Iris pigment epithelial cell (primary cell): ENCODE measurements around the gene ANXA3.
"Not testable (repeated sequence)": the region's sequence is repeated elsewhere in the genome, so short reads cannot be mapped to it uniquely, and the experiment has no call there.

Experiments
- DNase-seq: peaks from one replicate; pipeline ENCODE4 v3.0.0-alpha.2; 2011; ENCODE audit warnings: low read depth

Gene ANXA3

DNA sequence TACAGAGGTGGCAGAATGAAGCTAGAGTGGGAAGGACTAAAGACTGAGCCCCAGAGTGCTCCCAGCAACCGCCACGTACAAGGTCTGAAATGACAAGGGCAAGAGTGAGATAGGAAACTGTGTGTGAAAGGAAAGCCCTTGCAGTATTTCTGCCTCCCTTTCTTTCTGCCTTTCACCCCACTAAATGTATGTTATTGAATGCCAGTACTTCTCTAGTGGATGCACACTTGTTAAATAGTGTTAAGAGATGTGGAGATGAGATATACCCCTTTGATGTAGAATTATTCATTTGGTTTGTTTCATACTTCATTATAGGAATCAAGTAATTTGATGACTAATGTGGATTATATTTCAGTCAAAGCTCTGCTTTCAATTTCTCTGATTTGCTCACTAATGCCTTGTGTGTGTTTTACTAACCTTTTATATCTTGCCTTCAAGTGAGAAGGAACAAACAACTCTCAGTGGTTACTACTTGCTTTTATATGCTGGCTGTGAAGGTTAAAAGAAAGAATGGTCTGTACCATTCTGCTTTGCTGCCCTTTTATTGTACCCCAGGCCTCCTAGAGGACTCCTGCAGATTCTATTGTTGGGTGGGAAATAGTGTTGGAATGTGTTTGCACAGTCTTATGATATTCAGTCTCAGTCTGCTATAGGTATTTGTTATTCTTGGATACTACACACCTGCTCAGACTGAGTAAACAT, 8.0 kb upstream of the ANXA3 start:
- DNase-seq, result no peak

DNA sequence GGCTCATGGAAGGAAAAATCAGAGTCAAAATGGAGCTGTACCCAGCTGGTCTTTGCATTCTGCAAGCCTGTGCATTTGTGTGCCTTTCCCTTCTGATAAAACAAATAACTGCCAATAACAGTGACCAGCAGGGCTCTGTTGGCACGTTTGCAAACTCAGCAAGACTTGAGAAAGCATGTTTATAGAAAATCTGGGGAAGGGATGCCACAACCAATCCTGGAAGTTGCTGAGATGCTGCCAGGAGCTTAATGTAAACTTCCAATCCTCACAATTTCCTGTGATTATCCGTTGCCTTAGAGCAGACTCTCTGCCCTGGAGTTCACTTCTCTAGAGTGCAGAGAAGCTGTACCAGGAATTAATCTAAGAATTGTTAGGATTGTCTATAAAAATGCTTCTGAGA, 6.9 kb upstream of the ANXA3 start:
- no peak for DNase-seq

DNA sequence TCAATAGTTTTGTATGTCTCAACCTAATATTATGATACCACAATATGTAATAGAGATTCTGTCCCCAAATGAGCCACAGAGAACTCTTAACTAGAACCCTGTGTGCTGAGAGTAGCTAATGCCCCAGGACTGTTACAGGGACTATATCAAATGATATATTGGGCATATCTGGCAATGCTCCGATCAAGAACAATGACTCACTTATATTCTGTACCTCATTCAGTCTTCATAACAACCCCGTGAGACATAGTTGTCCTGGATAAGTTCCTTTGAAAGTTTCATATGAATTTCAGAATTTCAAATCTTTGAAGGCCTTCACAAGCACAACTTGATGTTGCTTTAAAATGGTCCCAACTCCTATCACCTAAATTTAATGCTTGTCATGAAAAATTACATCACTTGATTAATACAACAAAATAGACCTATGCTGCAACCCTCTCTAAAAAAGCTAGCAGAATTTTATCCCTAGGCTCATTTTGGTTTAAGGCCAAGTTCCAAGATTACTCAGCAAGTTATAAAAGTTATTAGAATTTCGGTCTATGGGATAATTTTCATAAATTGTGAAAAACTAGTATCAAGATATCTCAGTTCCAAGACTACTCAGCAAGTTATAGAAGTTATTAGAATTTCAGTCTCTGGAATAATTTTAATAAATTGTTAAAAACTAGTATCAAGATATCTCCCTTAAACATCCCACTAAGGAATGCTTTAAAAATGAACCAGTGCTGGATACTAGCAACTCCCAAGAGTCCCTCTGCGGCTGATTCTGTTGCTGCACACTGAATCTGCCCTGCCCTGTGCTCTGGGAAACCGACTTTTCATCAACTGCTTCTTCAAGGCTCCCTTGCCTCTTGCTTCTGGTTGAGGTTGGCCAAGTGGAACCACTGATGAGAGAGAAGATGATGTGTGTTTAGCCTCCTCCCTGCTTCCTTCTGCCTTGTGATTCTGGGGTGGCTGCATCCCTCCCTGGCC, 6.0 kb upstream of the ANXA3 start:
- no peak for DNase-seq

DNA sequence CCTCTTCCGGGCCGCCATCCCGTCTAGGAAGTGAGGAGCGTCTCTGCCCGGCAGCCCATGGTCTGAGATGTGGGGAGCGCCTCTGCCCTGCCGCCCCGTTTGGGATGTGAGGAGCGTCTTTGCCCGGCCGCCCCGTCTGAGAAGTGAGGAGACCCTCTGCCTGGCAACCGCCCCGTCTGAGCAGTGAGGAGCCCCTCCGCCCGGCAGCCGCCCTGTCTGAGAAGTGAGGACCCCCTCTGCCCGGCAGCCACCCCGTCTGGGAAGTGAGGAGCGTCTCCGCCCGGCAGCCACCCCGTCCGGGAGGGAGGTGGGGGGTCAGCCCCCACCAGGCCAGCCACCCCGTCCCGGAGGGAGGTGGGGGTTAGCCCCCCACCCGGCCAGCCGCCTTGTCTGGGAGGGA, 3.7 kb upstream of the ANXA3 start:
- not testable (repeated sequence) for DNase-seq

DNA sequence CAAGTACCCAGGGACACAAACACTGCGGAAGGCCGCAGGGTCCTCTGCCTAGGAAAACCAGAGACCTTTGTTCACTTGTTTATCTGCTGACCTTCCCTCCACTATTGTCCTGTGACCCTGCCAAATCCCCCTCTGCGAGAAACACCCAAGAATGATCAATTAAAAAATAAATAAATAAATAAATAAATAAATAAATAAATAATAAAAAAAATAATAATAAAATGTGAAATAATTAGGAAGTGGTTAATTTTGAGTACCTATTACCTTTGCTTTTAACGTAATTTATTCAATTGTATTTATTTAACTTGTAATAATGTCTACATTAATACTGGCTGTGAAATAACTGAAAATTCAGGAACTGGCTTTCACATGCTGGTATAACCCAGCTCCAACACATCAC, 2.7 kb upstream of the ANXA3 start:
- not testable (repeated sequence) for DNase-seq

DNA sequence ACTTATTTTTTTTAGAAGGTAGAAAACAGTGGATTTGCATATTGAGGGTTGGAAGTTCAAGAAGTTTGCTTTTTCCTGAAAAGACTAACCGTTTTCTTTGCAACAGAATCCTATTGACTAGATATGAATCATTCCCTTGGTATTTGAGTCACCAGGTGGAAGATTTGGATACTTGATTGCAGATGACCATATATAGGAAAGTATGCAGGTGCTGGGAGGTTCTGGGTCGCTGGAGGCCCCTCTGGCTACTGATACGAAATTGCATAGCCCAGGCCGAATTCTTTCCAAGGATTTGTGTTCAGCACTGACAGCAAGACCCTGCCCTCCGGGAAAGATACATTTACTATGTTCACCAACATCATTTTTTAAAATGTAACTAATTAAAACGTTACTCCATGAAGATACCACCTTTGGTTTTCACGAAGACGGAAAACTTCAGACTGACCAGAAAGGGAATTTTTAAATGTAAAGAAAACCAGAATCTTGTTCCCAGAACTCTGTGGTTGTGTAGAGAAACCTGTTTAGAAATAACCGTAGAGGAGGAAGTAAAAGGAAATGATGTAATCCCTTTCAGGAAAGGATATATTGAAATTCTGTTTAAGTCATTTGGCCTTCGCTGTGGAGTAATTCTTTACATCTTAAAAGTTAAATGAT, 946 bp downstream of the ANXA3 start:
- DNase-seq, result peak; percentile 48

DNA sequence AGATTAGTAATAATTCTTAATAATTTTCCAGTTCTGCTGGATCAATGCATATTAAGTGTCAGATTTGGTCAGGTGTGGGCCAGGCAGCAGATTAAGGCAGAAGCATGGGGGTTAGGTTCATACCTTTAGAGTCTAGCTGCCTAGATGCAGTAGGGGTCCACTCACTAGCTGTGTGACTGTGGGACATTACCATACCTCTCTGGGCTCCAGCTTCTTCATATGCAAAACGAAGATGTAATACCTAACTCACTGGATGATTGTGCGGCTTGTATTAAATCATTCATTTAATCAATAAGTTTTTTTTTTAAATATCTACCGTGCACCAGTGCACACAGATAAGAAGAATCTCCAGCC, 1.4 kb downstream of the ANXA3 start:
- no peak for DNase-seq

DNA sequence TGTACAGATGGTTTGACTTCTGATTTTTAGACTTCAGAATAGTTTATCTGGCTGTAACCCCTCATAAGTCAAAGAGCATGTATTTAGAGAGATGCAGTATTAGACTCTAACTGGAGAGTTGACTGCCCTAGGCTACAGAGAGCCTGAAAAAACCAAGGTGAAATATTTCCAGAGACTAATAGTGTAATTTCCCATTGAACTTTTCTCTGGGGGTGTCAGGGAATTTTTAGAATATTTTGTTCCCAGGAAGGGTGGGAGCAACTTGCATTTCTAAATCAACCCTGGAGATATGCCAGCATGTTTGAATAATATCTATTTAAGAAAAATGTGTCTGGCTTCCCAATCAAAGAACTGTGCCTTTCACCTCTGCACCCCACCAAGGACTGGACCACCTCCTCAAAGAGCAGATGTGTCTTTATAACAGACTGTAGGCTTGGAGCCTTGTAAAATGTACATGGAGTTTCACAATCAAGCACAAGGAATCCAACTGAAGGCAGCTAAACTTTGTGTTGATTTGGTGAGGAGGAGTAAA, 2.0 kb downstream of the ANXA3 start:
- no peak for DNase-seq

DNA sequence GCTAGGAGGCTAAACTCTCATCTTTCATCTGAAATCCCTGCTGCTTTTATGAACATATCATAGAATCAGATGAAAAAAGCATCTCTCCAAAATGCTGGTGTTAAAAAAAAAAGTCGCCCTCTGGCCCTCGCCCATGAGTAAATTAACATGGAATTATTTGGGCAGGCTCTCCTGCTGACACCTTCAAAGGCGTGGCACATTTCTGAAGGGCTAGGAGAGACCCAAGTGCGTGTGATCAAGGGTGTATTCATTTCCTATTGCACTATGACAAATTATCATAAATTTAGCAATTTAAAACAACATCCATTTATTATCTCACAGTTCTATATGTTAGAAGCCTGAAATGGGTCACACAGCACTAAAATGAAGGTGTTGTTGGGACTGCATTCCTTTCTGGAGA, 5.1 kb downstream of the ANXA3 start:
- DNase-seq, result no peak

DNA sequence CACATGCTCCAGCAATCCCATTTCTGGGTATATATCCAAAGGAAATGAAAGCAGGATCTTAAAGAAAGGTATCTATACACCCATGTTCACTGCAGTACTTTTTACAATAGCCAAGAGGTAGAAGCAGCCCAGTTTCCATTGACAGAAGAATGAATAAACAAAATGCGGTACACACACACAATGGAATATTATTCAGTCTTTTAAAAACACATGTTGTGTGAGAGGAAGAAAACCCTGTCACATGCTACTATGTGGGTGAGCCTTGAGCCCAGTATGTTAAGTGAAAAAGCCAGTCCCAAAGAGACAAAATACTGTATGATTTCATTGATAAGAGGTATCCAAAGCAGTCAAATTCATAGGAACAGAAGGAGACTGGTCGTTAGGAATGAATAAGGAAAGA, 6.3 kb downstream of the ANXA3 start:
- no peak for DNase-seq

DNA sequence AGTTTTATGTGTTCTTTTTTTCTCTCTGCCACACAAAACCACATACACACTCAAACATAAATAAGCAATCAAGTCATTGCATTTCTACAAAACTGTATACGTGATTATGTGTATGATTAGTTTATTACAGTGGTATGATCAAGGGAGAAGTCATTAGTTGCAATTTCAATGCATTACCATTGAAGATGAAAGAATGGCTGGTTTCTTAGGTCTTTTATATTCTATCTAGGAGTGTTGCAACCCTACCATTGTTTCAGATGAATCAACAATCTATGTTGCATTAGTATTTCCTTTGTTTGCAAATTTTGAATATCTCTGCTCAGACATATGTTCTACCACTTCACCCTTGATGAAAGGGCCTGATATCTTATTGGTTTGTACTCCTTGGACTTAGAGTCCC, 6.8 kb downstream of the ANXA3 start:
- no peak for DNase-seq

DNA sequence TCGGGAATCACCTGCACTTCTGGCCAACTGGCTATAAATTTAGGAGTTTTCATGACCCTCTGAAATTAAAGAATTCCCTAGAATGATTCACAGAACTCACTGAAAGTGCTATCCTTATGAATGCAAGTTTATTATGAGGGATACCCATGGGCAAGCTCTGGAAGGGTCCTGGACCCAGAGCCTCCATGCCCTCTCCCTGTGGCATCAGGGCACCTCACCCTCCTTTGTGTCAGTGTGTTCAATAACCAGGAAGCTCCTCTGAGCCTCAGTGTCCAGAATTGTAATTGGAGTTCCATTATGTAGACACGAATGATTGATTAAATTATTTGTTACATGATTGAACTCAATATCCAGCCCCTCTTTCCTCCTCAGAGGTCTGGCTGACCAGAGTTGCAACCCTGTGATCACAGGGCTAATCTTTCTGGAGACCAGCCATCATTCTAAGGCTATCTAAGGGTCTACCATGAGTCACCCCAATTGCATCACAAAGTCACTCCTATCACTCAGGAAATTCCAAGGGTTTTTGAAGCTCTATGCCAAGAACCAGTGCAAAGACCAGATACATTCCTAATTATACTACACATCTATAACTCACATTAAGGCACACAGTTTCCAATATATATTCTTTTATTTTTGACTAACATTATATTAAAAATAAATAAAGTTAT, 8.9 kb downstream of the ANXA3 start:
- peak; percentile 95 for DNase-seq

DNA sequence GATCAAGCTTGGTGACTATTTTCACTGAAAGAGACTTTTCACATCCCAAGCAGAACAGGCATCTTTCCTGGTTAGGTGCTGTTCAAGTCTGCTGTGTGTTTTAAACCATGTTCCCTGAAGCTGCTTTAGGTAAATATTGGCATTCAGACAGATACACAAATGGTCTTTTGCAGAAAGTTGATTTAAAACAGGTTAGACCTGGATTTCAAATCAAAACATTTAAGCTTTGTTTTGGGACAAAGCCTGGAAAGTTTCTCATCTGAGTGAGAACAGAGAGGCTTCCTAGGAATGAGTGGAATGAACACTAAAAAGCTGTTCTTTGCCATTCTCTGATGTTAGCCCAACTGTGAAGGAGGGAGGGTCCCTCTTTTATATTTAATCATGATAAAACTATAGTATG, 10.1 kb downstream of the ANXA3 start:
- no peak for DNase-seq

DNA sequence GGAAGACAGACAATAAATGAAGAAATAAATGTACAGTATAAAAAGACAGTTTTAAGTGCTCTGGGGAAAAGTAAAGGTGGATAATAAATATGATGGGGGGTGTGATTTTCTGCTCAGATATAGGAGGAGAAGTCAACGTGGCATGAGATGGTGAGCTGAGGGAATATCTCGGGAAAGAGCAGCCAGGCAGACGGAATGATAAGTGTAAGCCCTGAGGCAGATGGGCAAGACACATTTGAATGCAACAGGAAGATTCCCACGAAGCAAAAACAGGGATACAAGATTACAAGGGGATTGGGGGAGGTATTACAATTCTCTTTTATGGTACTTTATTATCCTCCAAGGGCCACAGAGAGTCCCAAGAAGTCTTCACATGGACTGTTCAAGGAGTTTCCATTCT, 11.1 kb downstream of the ANXA3 start:
- no peak for DNase-seq

DNA sequence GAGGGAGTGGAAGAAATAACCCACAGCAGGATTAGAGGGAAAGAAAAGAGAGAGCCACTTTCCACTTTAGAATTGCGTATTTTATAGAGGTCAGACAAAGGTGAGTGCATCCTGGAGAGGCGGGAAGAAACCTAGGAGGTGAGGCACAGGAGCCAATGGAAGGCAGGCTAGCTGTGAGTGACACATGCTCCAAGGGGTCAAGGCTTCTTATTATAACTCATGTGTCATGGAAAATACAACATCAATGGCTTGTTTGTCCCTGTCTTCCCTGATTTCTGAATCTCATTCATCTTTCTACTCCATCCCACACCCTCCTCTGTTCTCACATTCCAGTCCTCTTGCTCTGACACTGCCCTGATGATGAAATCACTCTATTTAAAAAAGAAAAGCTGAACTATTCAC, 14.4 kb downstream of the ANXA3 start:
- DNase-seq, result peak; percentile 81

DNA sequence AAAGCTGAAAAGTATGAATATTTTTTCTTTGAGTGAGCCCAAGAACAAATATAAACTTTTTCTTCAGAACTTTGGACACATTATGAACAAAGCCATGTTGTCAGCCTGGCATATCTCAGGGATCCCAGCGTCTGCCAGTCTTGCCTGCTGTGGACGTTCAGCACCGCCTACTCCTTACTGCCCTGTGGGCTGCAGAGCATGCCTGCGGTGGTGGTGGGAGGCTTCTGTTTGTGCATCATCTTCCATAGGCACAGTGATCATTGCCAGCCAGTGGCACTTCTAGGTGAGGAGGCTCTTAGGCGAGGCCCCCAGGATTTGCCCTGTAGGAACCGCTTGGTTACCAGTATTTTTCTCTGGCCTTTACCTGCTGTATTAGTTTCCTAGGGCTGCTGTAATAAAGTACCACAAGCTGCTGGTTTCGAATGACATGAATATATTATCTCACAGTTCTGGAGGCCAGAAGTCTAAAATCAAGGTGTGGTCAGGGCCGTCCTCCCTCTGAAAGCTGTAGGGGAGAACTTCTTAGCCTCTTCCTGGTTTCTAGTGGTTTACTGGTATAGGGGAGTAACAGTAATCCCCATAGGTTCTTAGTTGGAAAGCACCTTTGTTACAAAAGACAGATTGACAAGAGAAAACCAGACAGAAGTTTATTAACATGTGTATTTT, 15.4 kb downstream of the ANXA3 start:
- no peak for DNase-seq

DNA sequence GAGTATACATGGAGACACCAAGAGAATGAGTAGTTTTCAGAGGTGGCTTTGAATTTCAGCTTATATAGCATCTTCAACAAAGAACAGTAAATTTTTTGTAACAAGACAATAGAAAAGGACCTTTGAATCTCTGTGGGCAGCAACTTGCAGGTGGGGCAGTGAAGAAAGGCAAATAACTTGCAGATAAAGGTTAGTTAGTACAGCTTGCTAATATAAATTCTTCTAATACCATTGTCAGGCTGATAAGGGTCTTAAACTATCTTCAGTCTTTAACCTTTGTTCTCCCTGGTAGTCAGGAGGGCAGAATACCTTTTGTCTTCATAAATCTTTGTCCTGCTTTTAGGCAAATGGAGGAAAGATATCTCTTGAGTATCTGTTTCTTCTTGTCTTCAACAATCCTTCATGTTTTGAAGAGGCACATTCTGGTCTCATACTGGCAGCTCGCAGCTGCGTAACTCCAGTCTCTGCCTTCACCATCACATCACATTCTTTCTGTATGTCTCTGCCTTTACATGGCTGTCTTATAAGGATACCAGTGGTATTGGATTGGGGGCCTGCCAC, 16.0 kb downstream of the ANXA3 start:
- DNase-seq, result no peak

DNA sequence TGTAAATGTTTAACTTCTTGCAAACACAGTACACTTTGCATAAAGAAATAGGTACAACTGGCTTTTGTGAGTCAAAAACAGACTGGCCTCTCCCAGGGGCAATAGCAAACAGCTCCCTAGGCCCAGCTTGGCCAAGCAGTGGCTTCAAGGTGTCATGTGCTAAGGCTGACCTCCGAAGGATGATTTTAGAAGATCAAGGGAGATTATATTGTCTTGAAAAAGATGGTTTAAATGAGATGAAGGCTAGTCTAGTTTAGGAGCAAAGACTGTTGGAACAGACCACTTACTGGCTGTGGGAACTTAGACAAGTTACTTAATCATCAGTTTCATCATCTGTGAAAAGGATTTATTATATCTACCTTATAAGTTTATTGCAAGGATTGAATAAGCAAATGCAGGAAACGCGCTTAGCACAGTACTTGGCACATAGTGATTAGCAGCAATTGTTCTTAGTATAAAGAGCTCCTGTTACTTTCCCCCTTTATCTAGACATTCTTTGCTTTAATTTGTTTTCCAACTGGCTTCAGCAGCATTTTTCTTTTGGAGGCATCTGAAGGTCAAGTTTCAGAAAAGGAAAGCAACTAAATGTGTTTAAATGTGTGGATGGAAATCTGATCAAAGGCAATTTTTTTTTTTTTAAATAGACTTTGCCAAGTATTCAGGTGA, 17.2 kb downstream of the ANXA3 start:
- peak; percentile 64 for DNase-seq

DNA sequence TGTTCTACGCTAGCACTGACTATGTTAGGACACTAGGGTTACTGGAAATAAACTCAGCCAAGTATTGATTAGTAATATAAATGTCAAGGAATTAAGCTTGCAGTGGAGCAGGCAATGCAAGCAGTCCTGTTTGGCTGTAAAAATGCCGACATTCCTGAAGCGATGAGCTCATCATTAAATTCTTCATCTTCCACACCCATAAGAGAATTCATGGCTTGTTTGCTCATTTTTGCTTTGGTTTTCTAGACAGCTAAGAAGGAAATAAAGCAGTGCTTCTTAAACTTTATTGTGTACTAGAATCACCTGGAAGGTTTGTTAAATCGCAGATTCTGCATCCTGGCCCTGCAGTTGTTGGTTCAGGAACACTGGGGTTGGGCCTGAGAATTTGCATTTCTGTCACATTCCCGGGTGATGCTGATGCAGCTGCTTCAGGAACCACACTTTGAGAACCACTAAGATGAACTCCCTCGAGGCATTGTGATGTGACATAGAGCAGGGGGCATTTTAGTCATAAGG, 17.8 kb downstream of the ANXA3 start:
- peak; percentile 92 for DNase-seq

DNA sequence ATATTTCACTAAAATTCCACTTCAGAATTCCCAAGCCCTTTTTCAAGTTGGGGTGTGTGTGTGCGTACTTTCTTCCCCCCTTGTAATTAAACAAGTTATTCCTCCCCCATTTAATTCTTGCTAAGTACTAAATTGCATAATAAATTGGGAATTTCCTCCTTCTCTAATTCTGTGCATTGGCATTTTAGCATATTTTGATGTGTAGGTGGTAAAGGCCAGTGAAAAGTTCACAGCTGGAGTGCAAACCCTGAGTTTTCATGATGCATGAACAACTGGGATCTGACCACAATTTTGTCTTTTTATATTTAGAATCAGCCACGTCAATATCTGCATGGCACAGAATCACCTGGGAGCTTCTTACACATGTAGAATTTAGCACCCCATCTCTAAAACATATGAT, 18.5 kb downstream of the ANXA3 start:
- DNase-seq, result no peak
